ENCODE data around the gene AASS. TPM values are rescaled to one million over a fixed set of nuclear protein-coding genes. Genes with fewer than 3 reads are reported as not detected.

Gene AASS
- total RNA-seq, 1 donor, result 26.4 TPM

- Histone ChIP-seq H3K4me3 (ENCODE audit: insufficient read depth, low read length) (no peak overlapping the region), H2AFZ (ENCODE audit: low read length) (no peak overlapping the region), H4K20me1 (ENCODE audit: insufficient read depth, low read length) (no peaks in the 10 kb centered on the region), H3K9me3 (ENCODE audit: low read depth, low read length) (no peaks in the 10 kb centered on the region), H3K79me2 (ENCODE audit: insufficient read depth, low read length) (no peaks in the 10 kb centered on the region), H3K36me3 (ENCODE audit: insufficient read depth, low read length) (no peaks in the 10 kb centered on the region), H3K27me3 (ENCODE audit: insufficient read depth, low read length) (no peaks in the 10 kb centered on the region), H3K27ac (ENCODE audit: low read depth, low read length) (no peak overlapping the region), H3K4me1 (ENCODE audit: insufficient read depth, low read length) (no peaks in the 10 kb centered on the region), H3K4me2 (ENCODE audit: insufficient read depth, low read length) (no peak overlapping the region)
- no peak for DNase-seq (ENCODE audit: insufficient read length, low spot score, missing footprints)
- no peak for TF ChIP-seq CTCF (IDR thresholded peaks at IDR 0.05; ENCODE audit: extremely low read depth, low read depth, low read length)
These were observed 61.9 kb downstream of the AASS start for GRCh38 chr7:122082160-122082559.

GRCh38 chr7:122073635-122074034 lies 70.4 kb downstream of the AASS start:
- no peaks in the 10 kb centered on the region for H3K36me3 ChIP-seq (ENCODE audit: insufficient read depth, low read length)
- no peak for TF ChIP-seq CTCF (IDR thresholded peaks at IDR 0.05; ENCODE audit: extremely low read depth, low read depth, low read length)
- H3K27ac ChIP-seq (ENCODE audit: low read depth, low read length), result no peak overlapping the region
- H4K20me1 ChIP-seq (ENCODE audit: insufficient read depth, low read length), result no peaks in the 10 kb centered on the region
- no peak overlapping the region for H3K4me2 ChIP-seq (ENCODE audit: insufficient read depth, low read length)
- DNase-seq (ENCODE audit: insufficient read length, low spot score, missing footprints), result no peak
- no peaks in the 10 kb centered on the region for H3K9me3 ChIP-seq (ENCODE audit: low read depth, low read length)
- H3K79me2 ChIP-seq (ENCODE audit: insufficient read depth, low read length), result no peaks in the 10 kb centered on the region
- H3K4me3 ChIP-seq (ENCODE audit: insufficient read depth, low read length), result no peak overlapping the region
- H3K27me3 ChIP-seq (ENCODE audit: insufficient read depth, low read length), result no peaks in the 10 kb centered on the region
- H2AFZ ChIP-seq (ENCODE audit: low read length), result no peak overlapping the region
- no peaks in the 10 kb centered on the region for H3K4me1 ChIP-seq (ENCODE audit: insufficient read depth, low read length)

GRCh38 chr7:122072924-122073599 lies 71.0 kb downstream of the AASS start:
- Histone ChIP-seq H3K79me2 (ENCODE audit: insufficient read depth, low read length) (no peaks in the 10 kb centered on the region), H3K27me3 (ENCODE audit: insufficient read depth, low read length) (no peaks in the 10 kb centered on the region), H4K20me1 (ENCODE audit: insufficient read depth, low read length) (no peaks in the 10 kb centered on the region), H3K4me3 (ENCODE audit: insufficient read depth, low read length) (no peak overlapping the region), H3K36me3 (ENCODE audit: insufficient read depth, low read length) (no peaks in the 10 kb centered on the region), H2AFZ (ENCODE audit: low read length) (no peak overlapping the region), H3K4me1 (ENCODE audit: insufficient read depth, low read length) (no peaks in the 10 kb centered on the region), H3K27ac (ENCODE audit: low read depth, low read length) (no peak overlapping the region), H3K9me3 (ENCODE audit: low read depth, low read length) (no peaks in the 10 kb centered on the region), H3K4me2 (ENCODE audit: insufficient read depth, low read length) (no peak overlapping the region)
- DNase-seq (ENCODE audit: insufficient read length, low spot score, missing footprints), result no peak
- TF ChIP-seq CTCF (IDR thresholded peaks at IDR 0.05; ENCODE audit: extremely low read depth, low read depth, low read length), result no peak

- H2AFZ ChIP-seq (ENCODE audit: low read length), result no peak overlapping the region
- no peaks in the 10 kb centered on the region for H3K36me3 ChIP-seq (ENCODE audit: insufficient read depth, low read length)
- H3K27me3 ChIP-seq (ENCODE audit: insufficient read depth, low read length), result no peaks in the 10 kb centered on the region
- no peaks in the 10 kb centered on the region for H3K4me1 ChIP-seq (ENCODE audit: insufficient read depth, low read length)
- H3K27ac ChIP-seq (ENCODE audit: low read depth, low read length), result no peak overlapping the region
- no peaks in the 10 kb centered on the region for H3K9me3 ChIP-seq (ENCODE audit: low read depth, low read length)
- no peaks in the 10 kb centered on the region for H3K79me2 ChIP-seq (ENCODE audit: insufficient read depth, low read length)
- H3K4me3 ChIP-seq (ENCODE audit: insufficient read depth, low read length), result no peak overlapping the region
- no peak for TF ChIP-seq CTCF (IDR thresholded peaks at IDR 0.05; ENCODE audit: extremely low read depth, low read depth, low read length)
- H3K4me2 ChIP-seq (ENCODE audit: insufficient read depth, low read length), result no peak overlapping the region
- DNase-seq (ENCODE audit: insufficient read length, low spot score, missing footprints), result no peak
- no peaks in the 10 kb centered on the region for H4K20me1 ChIP-seq (ENCODE audit: insufficient read depth, low read length)
These were observed 71.8 kb downstream of the AASS start for GRCh38 chr7:122072272-122072671.

Measured in osteoblast (primary cell).